COR-L47 (cell line): ENCODE measurements around the gene CUX1.
"Not testable (repeated sequence)": the region's sequence is repeated elsewhere in the genome, so short reads cannot be mapped to it uniquely, and the experiment has no call there.

Experiments
- DNase-seq: peaks from one replicate; lab custom pipeline; 2025; lab: John Stamatoyannopoulos, UW

The CUX1 gene

DNA sequence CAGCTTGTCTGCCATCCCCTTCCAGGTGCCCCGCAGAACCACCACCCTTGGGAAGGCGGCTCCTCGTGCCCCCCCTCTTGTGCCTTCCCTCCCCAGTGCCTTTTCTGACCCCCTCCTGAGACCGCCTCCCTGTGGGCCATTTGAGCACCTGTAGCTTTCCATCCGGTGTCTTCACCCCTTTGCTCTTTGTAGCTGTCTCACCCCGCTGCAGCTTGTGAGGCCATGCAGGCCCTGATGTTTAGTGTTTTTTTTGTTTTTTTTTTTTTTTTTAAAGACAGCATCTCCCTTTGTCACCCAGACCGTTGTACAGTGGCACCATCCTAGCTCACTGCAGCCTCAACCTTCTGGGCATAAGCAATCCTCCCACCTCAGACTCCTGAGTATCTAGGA, 52.5 kb downstream of the CUX1 start:
- DNase-seq = no peak

- DNase-seq = no peak
Measured at GRCh38 chr7:101870361-101871062, 53.1 kb downstream of the CUX1 start.

- DNase-seq = no peak
Measured at GRCh38 chr7:101871351-101871750, 53.9 kb downstream of the CUX1 start.

- DNase-seq = no peak
Measured at GRCh38 chr7:101874028-101874427, 56.6 kb downstream of the CUX1 start.

DNA sequence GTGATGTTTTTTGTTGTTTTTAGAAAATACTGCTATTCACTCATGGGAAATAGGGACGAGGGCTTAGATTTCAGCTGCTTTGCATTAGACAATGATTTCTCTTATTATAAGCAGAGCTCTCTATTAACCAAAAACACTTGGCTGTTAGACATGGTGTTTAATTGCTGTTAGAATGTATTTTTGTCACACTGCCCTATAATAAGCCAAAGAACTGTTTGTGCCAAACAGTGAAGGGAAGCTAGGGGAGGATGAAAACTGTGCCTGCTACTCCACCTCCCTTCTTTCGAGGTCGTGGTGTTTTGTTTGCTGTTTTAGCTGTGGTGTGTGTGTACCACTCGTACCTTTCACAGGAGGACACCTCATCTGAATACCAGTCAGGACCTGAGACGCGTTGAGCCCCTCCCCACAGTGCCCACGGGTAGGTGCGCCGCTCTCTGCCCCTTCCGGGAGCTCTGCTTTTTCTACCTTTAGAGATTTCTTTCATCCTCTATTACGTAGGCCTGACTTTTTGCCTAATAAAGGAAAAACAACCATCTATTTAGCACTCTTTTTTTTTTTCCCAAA, 57.9 kb downstream of the CUX1 start:
- DNase-seq = no peak

DNA sequence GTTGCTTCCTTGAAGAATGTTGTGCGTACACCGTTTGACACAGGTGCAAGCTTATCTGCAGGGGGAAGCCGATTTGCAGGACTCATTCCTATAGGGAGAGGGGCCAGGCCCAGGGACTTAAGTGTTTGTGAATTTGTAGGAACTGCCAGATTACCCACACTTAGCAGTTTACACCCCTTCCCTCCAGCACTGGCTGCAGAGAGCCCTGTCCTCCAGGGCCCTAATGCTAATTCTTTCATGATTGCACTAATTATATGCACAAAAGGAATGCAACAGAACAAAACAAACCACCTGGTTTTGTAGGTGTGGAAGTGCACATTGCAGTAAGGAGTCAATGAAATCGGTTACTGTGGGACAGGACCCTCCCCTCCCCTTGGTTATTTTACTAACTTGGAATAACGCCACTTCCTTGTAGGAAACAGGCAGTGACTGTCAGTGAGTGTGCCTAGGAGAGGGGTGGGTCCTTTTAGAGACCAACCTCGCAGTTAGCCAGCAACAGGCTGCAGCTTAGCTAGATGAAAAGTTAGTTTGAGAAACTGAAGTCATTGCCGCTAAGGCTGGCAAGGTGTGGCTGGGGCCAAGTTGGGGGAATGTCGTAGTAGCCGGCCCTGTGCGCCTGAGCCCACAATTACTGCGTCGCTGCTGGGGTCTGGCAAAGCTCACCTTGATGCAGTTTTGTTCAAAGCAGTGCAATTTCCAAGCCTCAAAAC, 60.6 kb downstream of the CUX1 start:
- DNase-seq = no peak

DNA sequence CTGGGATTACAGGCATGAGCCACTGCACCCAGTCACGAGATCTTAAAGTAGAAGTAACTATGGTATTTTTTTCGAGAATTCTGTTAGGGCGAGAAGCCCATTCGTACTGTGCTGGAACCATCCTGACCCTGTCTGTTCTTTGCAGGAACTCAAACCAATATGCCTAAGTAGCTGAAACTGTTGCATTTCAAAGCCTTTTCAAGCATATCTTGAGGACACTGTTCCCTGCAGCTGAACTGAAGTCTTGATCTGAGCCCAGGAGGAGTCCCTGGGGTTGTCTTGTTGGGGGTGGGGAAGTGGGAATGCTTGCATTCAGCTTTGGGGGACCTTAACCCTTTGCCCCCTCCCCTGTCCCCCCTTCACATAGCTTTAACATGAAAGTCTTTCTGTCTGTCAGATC, 61.5 kb downstream of the CUX1 start:
- DNase-seq = no peak

- no peak for DNase-seq
Measured at GRCh38 chr7:101879565-101879964, 62.1 kb downstream of the CUX1 start.

DNA sequence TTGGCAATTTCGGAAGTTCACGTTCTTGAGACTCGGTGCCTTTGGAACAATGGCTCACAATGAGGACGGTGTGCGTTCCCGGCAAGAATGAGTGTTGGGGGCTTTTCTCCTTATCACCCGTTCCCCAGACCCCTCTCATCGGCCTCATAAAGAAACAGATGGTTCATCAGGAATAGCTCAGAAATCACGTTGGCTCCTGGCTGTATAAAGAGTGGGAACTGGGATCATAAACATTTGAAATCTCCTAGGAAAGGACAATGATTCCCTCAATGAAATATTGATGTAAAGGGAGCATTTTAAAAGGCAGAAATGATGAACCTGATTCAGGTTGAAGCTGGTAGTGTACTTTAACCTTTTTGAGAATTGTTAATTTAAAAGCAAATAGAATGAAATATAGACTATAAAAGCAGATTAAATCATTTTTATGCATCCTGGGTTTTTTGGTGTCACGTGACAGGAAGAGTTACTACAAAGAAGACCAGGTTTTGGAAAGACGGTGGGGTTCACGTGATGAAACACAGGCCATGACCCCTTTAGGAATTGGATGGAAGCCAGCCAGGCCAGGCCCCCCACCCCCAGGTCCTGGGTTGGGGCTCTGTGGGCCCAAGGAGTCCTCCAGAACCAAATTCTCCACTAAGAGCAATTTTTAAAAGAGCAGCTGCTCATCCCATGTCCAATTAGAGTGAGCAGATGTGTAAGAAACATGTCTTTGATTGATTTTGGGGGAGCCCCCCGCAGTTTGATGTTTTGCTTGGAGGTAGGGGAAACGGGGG, 63.0 kb downstream of the CUX1 start:
- no peak for DNase-seq

GRCh38 chr7:101882005-101882421, 64.6 kb downstream of the CUX1 start:
- DNase-seq = no peak

- DNase-seq = peak; percentile 67
Measured at GRCh38 chr7:101882595-101883564, 65.5 kb downstream of the CUX1 start.

DNA sequence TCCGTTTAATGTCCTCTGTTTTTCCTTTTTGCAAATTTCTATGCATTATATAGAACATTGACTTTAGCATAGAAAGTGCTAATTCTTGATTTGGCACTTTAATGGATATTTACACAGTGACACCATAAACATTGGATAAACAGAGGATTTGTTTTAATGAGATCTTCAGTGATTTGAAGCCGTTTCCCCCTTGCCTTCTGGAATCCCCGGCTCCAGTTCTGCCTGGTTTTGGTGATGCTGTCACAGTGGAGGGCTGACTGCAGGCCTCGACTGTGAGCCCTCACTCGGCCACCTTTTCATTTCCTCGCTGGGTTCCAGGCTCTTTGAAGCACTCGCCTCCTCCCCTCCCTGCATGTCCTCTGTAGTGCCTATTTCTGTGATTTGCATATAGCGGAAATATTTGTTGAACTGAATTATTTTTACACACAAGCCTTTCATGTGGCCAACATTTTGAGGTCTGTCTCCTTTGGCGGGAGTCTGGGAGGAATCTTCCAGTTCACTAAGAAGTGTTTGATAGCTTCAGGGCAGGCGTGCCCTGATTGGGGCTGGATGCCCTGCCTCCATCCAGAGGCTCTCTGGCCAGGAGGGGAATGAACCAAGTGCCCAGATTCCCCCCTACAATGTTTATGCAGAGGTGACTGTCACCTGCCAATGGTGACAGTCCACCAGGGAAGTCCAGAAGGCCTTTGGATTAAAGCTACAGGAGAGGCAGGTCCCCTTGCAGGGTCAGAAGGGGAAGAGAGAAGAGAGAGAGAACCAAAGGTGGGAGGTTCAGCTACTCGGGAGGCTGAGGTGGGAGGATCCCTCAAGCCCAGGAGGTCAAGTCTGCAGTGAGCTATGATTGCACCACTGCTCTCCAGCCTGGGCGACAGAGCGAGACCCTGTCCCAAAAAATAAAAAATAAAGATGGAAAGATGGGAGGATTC, 67.5 kb downstream of the CUX1 start:
- DNase-seq = no peak

- no peak for DNase-seq
Measured at GRCh38 chr7:101885597-101885955, 68.2 kb downstream of the CUX1 start.

DNA sequence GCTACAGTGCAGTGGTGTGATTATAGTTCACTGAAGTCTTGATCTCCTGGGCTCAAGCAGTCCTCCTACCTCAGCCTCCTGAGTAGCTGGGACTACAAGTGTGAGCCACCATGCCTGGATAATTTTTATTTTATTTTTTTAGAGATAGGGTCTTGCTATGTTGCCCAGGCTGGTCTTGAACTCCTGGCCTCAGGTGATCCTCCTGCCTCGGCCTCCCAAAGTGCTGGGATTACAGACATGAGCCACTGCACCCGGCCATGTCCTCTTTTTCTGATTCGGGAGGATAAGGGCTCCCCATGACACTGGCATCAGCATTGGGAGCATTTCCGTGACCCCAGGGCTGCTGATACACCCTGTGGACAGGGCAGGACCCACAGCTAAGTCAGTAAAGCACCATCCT, 69.9 kb downstream of the CUX1 start:
- DNase-seq = not testable (repeated sequence)

DNA sequence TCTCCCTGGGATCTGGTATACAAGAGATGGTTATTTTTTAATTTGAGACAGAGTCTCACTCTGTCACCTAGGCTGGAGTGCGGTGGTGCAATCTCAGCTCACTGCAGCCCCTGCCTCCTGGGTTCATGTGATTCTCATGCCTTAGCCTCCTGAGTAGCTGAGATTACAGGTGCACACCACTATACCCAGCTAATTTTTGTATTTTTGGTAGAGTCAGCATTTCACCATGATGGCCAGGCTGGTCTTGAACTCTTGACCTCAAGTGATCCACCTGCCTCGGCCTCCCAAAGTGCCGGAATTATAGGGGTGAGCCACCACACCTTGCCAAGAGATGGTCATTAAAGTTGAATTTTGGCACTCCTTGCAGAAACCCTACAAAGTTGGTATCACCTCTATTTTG, 71.1 kb downstream of the CUX1 start:
- DNase-seq = not testable (repeated sequence)

DNA sequence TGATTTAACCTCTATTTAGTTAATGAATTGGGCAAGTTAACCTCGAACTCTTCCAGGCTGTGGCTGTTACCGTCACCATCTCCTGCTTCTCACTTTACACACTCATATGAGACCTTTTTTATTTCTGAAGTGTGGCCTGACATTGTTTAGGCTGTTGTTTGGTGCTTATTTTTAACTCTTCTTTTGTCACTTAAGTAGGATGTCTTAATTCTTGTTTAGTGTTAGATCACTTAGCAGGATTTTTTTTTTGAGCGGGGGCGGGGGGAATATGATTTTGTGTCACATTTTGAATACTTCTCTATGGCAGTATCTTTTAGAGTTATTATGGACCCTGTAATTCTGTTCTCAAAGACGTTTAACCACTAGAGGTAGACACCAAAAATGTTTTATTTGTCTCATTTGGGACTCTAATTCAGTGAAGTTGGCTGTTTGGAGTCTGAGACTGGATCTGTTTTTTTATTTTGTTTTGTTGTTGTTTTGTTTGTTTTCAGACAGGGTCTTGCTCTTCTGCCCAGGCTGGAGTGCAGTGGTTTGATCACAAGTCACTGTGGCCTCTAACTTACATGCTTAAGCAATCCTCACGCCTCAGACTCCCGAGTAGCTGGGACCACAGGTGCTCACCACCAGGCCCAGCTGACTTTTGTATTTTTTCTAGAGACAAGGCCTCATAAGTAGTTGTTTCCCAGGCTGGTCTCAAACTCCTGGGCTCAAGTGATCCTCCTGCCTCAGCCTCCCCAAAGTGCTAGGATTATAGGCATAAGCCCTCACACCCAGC, 73.5 kb downstream of the CUX1 start:
- DNase-seq = no peak

GRCh38 chr7:101891936-101892640, 74.7 kb downstream of the CUX1 start:
- DNase-seq = no peak

- DNase-seq = no peak
Measured at GRCh38 chr7:101893341-101894082, 76.1 kb downstream of the CUX1 start.
